GM18867 (cell line): Measurements from ENCODE around the gene UTP25.
"Not testable (repeated sequence)": the region's sequence is repeated elsewhere in the genome, so short reads cannot be mapped to it uniquely, and the experiment has no call there.

Experiments used
- ATAC-seq: cut with Tn5 transposase; IDR thresholded peaks from one replicate; pipeline ENCODE4 v1.9.1; 2021; ENCODE audit warnings: mild to moderate bottlenecking, moderate library complexity; ENCODE audit not compliant: unreplicated experiment

The UTP25 gene, protein sequence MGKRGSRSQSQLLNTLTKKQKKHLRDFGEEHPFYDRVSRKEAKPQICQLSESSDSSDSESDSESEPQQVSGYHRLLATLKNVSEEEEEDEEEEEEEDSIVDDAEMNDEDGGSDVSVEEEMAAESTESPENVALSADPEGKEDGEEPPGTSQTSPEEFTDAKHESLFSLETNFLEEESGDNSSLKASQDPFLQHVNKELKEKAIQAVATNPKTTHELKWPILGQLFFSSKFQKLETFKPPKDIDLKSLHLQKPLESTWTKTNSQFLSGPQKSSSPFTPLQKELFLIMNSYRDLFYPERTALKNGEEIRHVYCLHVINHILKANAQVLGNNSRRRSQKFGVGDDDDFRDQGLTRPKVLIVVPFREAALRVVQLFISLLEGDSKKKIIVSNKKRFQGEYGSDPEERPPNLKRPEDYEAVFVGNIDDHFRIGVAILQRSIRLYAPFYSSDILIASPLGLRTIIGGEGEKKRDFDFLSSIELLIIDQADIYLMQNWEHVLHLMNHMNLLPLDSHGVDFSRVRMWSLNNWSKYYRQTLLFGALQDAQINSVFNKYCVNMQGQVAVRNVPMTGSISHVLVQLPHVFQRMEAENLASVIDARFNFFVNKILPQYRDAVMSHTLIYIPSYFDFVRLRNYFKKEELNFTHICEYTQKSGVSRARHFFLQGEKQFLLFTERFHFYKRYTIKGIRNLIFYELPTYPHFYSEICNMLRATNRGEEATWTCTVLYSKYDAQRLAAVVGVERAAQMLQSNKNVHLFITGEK

DNA sequence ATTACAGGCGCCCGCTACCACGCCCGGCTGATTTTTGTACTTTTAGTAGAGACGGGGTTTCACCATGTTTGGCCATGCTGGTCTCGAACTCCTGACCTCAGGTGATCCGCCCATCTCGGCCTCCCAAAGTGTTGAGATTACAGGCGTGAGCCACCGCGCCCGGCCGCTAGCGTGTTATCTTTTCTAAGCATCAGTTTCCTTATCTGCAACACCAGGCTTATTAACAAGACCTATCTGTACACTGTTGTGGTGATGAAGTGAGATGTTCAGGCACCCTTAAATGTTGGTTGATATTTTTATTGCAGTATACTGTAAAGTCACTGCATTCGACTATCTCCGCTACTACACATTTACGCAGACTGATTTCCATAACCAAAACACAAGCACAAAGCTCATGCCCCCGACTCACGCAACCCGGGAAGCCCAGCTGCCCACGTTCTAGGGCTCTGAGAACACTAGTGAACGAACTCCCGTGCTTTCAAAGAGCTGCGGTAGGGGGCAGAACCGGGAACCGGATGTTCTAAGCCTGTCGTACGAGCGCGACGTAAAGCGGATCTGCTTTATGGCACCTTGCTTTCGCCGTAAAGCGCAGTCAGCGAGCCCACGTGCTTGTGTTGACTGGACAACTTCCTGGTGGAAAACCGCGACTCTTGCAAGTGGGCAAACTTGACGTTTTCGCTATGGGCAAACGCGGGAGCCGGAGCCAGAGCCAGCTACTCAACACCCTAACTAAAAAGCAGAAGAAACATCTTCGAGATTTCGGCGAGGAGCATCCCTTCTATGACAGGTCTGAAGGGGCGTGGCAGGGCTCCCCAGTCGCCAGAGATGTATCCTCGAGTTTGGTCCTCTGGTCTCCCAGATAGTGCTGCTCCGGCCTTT is at the start of gene UTP25:
Gene UTP25 (plus strand): TSS at position 589 of the 879 bp plus-strand sequence. CDS start 92 bp downstream, at position 681.
- ATAC-seq, result peak; percentile 91

DNA sequence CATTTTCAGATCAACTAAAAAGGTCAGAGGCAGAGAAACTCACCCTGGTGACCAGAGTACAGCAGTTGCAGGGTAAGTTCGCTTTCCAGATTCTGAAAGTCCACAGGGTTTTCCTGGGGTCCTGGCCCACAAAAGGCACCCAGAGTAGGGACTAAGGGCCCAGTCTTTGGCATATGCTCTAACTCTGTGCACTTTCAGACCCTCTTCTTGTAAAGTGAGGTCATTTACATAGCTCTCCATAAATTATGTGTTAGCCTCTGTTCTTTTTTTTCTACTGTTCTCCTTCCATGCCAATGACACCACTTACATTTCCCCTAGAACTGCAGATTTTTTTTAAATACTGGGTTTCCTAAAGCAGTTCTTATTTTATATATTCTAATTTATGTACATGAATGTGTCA is 49.7 kb upstream of the UTP25 start:
- no peak for ATAC-seq

DNA sequence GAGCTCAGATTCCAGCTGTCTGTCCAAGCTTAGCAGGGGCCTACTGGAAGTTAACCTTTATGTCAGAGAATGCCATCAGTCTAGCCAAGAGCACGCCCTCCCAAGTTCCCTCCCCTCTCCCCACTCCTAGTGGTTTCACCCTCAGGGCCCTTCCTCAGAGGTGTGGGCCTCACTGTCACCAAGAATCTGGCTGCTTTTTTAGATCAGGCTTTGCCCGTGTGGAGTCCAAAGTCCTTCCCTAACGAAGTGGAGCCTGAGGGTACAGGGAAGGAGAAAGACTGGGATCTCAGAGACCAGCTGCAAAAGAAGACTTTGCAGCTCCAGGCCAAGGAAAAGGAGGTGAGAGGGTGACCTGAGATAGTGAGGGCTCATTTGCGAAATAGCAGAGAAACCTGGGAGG is 47.5 kb upstream of the UTP25 start:
- no peak for ATAC-seq

DNA sequence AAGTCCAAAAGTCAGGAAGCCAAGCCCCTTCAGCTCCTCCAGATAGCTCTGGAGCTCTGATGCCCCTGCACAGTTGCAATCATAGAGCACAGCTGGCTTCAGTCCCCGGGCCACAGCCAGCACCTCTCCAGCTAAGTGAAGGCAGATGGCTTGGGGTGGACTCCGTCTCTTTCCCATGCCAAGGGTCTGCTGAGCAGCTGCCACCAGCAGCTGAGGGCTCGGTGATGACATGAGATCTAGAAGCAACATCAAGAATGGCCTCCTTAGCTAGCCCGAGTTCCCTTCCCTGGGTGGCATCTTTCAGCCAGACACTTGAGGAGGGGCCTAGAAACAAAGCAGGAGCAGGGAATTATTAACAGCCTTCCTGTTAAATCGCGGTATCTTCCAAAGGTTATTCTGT is 44.4 kb upstream of the UTP25 start:
- no peak for ATAC-seq

DNA sequence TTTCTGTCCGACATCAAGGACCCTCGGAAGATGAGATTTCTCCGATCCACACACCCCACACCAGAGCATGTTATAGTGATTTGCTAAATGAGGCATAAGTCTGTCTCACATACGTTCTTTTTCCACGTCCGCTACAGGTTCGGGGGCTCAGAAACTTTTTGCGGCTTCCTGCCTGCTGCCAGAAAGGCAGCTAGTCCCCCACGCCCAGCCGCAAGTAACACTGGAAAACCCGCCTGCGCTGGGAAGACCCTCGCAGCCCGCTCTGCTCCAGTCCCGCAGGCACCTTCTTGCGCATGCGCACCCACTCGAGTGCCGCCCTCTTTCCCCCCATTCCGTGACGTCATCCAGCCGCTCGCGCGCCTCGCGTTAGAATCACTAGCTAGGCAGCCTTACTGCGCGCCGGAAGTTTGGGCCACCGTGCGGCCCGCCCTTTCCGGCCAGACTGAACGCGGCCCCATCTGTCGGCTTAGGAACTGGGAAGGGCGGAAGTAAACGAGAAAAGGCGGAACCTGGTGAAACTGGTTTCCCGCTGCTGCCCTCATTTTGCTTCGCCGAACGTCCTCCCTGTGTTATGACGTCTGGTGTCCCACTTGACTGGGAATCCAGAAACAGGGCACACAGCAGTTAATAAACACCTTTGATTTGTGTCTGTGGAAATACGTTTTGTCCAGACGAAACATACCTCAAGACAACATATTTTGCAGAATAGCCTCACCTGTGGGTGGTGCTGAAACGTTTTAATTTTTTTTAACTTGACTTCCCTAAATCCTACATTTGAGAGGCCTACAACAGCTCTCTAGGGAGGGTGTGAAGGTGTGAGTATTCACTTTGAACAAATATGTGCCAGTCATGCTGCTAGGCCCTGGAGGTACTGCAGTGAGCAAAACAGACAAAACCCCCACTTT is 43.3 kb upstream of the UTP25 start, which contains the start of gene C1orf74:
Gene C1orf74 (minus strand): TSS at position 295 of the 905 bp plus-strand sequence. CDS start 925 bp downstream, outside the sequence.
- peak; percentile 99 for ATAC-seq

DNA sequence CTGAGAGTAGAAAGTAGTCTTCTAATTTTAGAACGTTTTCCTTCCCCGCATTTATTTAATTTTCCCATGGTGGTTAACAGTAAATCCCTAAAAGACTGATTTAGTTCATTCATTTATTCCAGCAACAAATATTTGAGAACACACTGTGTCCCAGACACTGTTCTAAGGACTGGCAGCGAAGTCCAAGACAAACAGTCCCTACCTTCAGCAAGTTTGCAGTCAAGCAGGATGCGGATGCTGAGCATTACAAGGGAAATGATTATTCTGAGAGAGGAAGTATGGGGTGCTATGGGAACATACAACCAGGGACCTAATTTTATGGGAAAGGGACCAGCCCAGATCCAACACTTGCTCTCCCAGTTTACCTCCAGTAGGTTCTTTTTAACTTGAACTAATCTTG is 42.2 kb upstream of the UTP25 start:
- no peak for ATAC-seq

DNA sequence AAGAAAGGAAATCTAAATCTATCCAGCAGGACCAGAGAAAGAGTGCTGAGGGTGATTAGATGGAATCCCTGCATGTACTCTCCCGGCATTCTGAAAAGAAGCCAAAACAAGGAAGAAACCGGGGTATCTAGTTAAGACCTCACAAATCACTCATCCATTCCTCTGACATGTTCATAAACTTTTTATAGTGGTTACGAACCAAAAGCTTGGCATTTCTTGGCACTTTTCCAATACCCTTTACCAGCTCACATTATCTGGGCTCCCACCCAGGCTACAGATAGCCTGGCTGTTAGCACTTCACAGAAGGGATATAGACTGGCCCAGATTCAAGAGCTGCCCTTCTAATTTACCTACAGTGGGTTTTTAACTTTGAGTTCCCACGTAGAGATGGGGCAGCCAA is 41.6 kb upstream of the UTP25 start:
- ATAC-seq, result no peak

DNA sequence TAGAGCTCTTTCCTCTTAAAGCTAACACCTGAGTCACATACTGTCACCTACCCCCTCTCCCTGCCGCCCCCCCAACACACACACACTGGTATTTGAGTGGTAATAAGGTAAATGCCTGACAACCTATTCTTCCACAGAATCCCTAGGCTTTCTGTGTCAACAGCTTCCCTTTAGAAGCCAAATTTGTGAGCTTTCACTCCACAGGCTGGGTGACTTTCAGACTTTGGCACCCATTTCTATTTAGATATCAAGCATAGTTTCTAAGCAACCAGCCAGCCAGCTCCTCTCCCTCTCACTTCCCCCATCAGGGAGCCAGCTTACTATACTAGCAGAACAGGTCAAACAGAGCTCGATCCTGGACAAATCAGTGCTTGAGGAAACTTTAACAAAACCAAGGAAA is 40.2 kb upstream of the UTP25 start:
- ATAC-seq, result no peak

DNA sequence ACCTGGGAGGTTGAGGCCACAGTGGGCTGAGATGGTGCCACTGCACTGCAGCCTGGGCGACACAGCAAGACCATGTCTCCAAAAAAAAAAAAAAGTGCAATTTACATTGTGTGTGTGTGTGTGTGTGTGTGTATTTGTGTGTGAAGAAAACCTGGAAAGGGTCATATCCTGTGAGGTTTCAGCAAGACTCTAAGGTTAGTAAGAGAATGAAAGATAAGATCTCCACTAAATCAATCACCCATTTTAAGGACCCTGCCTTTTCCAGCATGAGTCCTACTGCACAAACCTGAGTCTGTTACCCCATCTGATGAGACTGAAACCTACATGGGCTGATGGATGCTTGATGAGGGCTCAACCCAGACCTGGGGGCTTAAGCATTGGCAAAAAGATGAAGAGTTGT is 38.5 kb upstream of the UTP25 start:
- no peak for ATAC-seq

DNA sequence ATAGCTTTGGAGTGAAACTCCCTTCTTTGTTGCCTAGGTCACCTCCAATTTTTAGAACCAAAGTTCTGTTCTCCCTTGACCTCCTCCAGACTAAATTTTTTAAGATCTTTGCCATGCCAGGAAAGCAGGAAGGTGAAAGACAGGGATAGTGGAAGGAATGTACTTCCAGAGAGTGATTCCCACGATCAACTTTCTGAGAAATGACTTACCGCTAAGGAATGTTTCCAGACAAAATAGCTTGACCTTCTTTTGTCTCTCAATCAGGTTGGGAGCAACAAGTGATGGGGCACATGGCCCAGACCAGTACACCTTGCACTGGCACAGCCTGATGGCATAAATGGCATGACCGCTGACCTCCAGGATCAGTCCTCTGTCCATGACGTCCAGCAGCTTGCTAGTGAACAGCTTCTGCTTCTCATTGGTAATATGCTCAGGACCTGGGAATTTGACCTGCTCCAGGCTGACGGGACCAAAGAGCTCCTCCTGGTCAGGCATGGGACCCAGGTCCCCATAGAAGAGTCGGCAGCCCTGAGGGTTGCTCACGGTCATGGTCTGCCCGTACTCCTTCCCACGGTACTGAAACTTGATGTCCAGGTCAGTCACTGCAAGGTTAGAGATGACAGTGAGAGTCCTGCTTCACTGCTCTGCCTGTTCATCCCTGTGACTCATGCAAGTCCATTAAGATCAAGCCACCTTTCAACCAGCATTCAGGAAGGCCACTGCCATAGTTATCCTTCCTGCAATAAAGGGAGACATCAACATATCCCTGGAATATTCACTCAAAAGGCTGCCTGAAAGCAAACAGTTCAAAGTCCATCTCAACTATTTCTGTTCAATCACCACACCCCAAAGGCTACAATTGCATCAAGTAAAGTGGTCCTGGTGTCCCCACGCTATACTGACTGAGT is 37.2 kb upstream of the UTP25 start:
- no peak for ATAC-seq

DNA sequence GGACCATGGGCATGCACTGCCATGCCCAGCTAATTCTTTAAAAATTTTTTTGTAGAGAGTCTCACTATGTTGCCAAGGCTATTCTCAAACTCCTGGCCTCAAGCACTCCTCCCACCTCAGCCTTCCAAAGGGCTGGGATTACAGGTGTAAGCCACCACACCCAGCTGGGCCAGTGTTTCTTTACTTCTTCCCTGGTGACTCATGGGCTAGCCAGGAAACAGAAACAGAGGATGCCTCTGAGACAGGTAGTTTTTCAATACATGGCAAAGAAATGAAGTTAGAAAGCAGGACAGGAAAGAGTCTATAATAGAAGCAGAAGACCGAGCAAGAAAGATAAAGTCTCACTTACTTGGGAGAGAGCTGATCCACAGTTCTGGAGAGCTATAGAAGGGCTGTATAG is 35.9 kb upstream of the UTP25 start:
- no peak for ATAC-seq

DNA sequence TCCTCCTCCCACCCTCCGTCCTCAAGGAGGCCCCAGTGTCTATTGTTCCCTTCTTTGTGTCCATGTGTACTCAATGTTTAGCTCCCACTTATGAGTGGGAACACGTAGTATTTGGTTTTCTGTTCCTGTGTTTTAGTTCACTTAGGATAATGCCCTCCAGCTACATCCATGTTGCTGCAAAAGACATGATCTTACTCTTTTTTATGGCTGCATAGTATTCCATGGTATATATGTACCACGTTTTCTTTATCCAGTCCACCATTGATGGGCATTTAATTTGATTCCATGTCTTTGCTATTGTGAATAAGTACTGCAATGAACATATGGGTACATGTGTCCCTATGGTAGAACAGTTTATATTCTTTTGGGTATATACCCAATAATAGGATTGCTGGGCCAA is 34.1 kb upstream of the UTP25 start:
- not testable (repeated sequence) for ATAC-seq

DNA sequence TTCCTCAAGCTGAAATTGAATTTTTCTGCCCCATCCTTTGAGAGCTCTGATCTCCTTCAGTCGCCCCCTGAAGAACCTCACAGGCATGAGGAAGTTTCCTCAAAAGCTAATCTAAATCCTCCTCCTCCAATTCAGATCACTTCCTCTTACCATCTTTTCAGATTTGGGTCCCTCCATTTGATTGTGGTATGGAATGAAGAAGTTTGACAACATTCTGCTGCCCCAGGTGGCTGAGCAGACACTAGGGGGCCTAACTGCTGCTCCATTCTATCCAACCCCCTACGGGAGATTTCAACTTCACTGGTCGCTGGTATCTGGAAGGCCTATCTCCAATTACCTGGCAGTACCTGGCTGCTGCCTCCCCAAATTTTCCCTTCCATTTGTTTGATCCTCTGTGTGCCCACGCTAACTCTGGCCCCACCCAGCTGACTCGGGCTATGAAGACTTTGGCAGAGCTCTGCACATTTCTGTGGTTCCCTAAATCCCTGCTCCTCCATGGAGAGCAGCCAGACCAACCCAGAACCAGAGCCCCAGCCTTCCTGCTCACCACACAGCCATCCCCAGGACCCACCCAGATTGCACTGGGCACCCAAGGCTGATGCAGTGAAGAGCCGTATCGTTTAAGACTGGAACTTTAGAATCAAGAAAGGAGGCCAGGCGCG is 29.7 kb upstream of the UTP25 start:
- ATAC-seq, result no peak

DNA sequence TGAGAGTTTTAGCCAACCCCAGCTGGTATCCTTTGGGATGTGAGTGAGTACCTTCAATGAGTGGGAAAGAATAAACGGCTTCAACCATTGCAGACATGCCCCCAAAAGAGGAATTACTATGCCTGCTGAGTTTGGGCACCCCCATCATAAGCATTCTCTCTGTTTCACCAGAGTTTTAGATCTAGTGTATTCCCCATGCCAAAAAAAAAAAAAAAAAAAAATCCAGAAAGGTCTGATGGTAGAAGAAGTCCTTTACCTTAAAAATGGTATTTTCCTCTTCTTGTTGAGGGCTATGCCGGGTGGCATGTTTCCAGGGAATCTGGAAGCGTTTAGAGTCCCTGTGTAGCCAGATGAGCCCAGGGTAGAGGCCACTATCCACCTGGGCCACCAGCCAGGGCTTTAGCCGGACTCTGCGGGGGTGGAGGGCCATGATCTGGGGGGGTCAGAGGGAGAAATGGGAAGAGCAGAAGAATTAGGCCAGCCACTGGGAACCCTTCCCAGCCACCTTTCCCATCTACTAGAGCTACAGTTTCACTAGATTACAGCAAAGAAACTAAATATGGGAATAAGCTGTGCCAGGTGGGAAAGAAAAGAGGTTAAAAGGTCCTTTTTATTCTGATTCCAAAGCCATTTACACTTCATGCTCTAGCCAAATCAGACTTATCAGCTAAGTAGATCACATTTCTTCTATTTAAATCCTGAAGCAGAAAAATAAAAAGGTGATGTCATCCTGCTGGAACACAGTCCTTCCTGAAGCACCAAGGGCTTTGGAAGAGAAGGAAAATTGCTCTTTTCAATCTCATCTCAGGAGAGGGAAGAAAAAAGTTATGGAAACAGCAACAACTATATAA is 26.6 kb upstream of the UTP25 start:
- no peak for ATAC-seq

DNA sequence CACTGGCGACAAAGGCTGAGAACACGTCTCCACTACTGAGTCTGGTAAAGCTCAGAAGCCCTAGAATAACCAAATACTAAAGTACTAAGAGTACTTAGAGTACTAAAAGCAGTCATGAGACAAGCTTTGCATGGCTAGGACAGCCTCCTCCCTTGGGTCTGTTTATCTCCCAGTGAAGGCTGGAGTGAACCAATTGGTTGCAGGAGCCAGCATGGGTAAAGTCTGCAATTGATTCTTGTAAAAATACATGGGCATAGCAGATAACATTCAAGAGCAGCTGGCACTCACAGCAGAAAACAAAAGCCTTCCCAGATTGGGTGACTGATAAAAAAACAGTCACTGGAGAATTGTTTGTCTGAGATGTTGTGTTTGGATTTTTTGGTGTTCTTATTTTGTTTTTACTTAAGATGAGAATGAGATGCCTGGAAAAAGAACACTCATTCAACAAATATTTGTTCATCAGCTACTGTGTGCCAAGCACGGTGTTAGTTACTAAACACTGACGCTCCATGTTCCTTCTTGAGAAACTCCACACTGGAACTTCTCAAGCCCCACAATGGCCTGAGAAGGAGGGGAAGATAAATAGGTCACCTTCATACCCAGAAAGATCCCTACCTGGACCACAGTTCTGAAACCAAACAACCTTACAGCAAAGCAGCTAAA is 25.5 kb upstream of the UTP25 start:
- no peak for ATAC-seq

DNA sequence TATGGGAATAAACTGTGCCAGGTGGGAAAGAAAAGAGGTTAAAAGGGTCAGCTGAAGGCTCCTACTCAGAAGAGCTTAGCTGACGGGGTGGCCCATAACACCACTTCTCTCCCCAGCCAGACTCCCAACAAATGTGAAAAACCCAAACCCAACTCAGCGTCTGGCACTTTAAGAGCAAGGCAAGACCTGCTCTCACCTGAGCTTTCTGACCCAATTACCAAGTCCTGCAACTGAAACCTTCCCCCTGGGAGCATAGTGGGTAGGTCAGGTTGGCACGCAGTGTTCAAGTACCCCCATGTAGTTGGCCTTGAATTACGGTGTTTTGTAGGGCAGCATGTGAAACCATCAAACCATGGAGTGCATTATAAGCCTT is 25.0 kb upstream of the UTP25 start:
- no peak for ATAC-seq

DNA sequence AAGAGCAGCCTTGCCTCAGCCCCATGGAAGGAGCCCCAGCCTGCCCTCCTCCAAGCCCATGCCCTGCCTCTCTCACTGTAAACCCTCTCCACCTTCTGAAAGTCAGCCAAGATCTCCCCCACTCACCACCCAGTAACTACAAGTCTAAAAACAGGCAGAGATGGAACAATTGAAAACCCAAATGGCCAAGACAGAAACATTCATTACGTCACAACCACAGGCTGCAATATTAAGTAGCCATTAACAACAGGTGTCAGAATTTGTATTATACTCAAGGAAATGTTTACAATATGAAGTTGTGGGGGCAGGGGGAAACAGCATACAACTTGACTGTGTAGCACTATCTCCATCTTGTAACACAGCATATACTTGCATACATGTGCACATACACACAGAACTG is 24.2 kb upstream of the UTP25 start:
- no peak for ATAC-seq
